ENCODE measurements around the gene LARP4B.

DNA sequence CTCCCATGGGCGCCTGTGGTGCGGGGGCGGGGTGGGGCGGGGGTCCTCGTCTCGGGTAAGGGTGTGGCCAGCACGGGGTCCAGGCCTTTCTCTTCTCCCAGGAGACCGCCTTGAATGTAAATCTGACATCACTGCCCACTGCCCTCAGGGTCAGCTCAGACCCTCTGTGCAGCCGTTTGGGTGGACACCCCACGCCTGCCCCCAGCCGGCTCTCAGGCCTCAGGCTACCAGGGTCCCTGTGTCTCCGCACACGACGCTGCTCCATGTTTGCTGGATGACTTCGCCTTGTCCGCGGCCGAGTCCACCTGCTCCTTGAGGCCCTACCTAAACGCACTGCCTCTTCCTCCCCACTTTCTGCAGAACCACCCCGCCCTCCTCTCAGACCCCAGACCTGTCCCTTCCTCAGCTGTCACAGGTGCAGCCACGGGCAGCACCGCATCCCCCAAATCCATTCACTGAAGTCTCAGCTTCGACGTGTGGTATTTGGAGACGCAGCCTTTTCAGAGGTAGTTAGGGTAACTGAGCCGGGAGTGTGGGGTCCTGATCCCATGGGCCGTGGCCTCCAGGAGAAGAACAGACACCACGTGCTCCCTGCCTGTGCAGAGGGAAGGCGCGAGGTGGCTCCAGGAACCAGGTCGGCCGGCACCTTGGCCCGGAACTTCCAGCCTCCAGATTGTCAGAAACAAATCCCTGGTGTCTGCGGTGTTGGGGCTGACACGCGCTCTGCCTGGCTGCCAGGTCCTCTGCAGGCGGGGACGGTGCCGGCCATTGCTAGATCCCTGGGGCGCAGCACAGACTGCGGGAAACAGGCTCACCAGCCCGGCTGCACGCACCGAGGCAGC is 144.7 kb downstream of the LARP4B start:
- TF ChIP-seq, protein P1, sequence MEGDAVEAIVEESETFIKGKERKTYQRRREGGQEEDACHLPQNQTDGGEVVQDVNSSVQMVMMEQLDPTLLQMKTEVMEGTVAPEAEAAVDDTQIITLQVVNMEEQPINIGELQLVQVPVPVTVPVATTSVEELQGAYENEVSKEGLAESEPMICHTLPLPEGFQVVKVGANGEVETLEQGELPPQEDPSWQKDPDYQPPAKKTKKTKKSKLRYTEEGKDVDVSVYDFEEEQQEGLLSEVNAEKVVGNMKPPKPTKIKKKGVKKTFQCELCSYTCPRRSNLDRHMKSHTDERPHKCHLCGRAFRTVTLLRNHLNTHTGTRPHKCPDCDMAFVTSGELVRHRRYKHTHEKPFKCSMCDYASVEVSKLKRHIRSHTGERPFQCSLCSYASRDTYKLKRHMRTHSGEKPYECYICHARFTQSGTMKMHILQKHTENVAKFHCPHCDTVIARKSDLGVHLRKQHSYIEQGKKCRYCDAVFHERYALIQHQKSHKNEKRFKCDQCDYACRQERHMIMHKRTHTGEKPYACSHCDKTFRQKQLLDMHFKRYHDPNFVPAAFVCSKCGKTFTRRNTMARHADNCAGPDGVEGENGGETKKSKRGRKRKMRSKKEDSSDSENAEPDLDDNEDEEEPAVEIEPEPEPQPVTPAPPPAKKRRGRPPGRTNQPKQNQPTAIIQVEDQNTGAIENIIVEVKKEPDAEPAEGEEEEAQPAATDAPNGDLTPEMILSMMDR (IDR thresholded peaks at IDR 0.05), result no peak
- TF ChIP-seq YY1 (IDR thresholded peaks at IDR 0.05; ENCODE audit: low read depth), result no peak
- no peak for TF ChIP-seq POLR2AphosphoS5 (IDR thresholded peaks at IDR 0.05; ENCODE audit: low read depth, low read length)
- no peak for TF ChIP-seq RFX5 (IDR thresholded peaks at IDR 0.05; ENCODE audit: low read length)
- TF ChIP-seq EP300 (IDR thresholded peaks at IDR 0.05; ENCODE audit: borderline replicate concordance in 1 of 2, low read depth in 1 of 2, low read length in 1 of 2), result no peak
- TF ChIP-seq TEAD4 (IDR thresholded peaks at IDR 0.05; ENCODE audit: borderline replicate concordance, insufficient read depth), result no peak
- TF ChIP-seq RAD21 (IDR thresholded peaks at IDR 0.05; ENCODE audit: low read length), result no peak
- TF ChIP-seq TAF1 (IDR thresholded peaks at IDR 0.05; ENCODE audit: borderline replicate concordance, low read depth, low read length), result no peak
- TF ChIP-seq, protein P2, sequence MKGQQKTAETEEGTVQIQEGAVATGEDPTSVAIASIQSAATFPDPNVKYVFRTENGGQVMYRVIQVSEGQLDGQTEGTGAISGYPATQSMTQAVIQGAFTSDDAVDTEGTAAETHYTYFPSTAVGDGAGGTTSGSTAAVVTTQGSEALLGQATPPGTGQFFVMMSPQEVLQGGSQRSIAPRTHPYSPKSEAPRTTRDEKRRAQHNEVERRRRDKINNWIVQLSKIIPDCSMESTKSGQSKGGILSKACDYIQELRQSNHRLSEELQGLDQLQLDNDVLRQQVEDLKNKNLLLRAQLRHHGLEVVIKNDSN (IDR thresholded peaks at IDR 0.05; ENCODE audit: borderline replicate concordance, low read depth), result no peak
- TF ChIP-seq RCOR1 (IDR thresholded peaks at IDR 0.05; ENCODE audit: low read length), result no peak
- TF ChIP-seq, protein P3, sequence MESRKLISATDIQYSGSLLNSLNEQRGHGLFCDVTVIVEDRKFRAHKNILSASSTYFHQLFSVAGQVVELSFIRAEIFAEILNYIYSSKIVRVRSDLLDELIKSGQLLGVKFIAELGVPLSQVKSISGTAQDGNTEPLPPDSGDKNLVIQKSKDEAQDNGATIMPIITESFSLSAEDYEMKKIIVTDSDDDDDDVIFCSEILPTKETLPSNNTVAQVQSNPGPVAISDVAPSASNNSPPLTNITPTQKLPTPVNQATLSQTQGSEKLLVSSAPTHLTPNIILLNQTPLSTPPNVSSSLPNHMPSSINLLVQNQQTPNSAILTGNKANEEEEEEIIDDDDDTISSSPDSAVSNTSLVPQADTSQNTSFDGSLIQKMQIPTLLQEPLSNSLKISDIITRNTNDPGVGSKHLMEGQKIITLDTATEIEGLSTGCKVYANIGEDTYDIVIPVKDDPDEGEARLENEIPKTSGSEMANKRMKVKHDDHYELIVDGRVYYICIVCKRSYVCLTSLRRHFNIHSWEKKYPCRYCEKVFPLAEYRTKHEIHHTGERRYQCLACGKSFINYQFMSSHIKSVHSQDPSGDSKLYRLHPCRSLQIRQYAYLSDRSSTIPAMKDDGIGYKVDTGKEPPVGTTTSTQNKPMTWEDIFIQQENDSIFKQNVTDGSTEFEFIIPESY (IDR thresholded peaks at IDR 0.05; ENCODE audit: borderline replicate concordance, low read depth), result no peak
- TF ChIP-seq GABPA (IDR thresholded peaks at IDR 0.05; ENCODE audit: low read depth), result no peak
- TF ChIP-seq EZH2phosphoT487 (IDR thresholded peaks at IDR 0.05; ENCODE audit: borderline replicate concordance, low read depth), result no peak
